GM13976 (cell line): ENCODE data around the gene WHRN.

Source experiments
- DNase-seq: peaks from one replicate; pipeline ENCODE4 v3.0.0; 2012; ENCODE audit warnings: low spot score
- CTCF ChIP-seq: IDR thresholded peaks from 2 replicates; pipeline ENCODE4 v1.5.1; 2012; ENCODE audit warnings: borderline replicate concordance, mild to moderate bottlenecking; ENCODE audit not compliant: insufficient read depth; ENCODE audit errors: extremely low read depth, missing control alignments, control extremely low read depth
- in situ Hi-C: fragments of 300-500 bp; cut with MboI; formaldehyde crosslinking; loops from one replicate; pipeline ENCODE4 v1.12.0; 2022; ENCODE audit warnings: low sequenced_read_pairs, mixed read lengths, inconsistent platforms; ENCODE audit not compliant: unreplicated experiment

WHRN gene

GRCh38 chr9:114419796-114420195, 85.5 kb downstream of the WHRN start:
- in situ Hi-C loops, result loop anchor here (10.0 to 25.0 kb wide), 2 partner anchors 235 to 593 kb away; partner anchors contain the start of gene TEX53
- TF ChIP-seq CTCF, result no peak
- no peak for DNase-seq

- no peak for DNase-seq
- in situ Hi-C loops, result loop anchor here (10.0 to 25.0 kb wide), 2 partner anchors 237 to 594 kb away; partner anchors contain the start of gene TEX53
- TF ChIP-seq CTCF, result no peak
Measured at GRCh38 chr9:114418053-114418452, 87.2 kb downstream of the WHRN start.

GRCh38 chr9:114417511-114417910, 87.8 kb downstream of the WHRN start:
- TF ChIP-seq CTCF, result no peak
- no peak for DNase-seq
- in situ Hi-C loops, result loop anchor here (10.0 to 25.0 kb wide), 2 partner anchors 237 to 595 kb away; partner anchors contain the start of gene TEX53

GRCh38 chr9:114416906-114417305, 88.4 kb downstream of the WHRN start:
- DNase-seq, result no peak
- TF ChIP-seq CTCF, result no peak
- in situ Hi-C loops, result loop anchor here (10.0 to 25.0 kb wide), 2 partner anchors 238 to 595 kb away; partner anchors contain the start of gene TEX53

GRCh38 chr9:114416290-114416689, 89.0 kb downstream of the WHRN start:
- in situ Hi-C loops, result loop anchor here (10.0 to 25.0 kb wide), 2 partner anchors 239 to 596 kb away; partner anchors contain the start of gene TEX53
- TF ChIP-seq CTCF, result no peak
- DNase-seq, result no peak

- in situ Hi-C loops, result loop anchor here (10.0 to 25.0 kb wide), 2 partner anchors 240 to 598 kb away; partner anchors contain the start of gene TEX53
- no peak for TF ChIP-seq CTCF
- DNase-seq, result no peak
Measured at GRCh38 chr9:114414346-114414745, 90.9 kb downstream of the WHRN start.
